NCI-H345 treated with DMSO at 0.1 percent for 48 hours (cell line): ENCODE data around the gene ALDH1L1.
"Not testable (repeated sequence)": the region's sequence is repeated elsewhere in the genome, so short reads cannot be mapped to it uniquely, and the experiment has no call there.

Experiments
- DNase-seq: peaks from one replicate; lab custom pipeline; 2025; ENCODE audit not compliant: unreplicated experiment; lab: John Stamatoyannopoulos, UW

ALDH1L1 gene

GRCh38 chr3:126083913-126084767, 96.2 kb downstream of the ALDH1L1 start, which contains the start of gene SLC41A3:
Gene SLC41A3, minus strand, starts transcription at chr3:126084124. Its CDS starts 15,905 bp downstream, at chr3:126068219.
- peak; percentile 23 for DNase-seq

DNA sequence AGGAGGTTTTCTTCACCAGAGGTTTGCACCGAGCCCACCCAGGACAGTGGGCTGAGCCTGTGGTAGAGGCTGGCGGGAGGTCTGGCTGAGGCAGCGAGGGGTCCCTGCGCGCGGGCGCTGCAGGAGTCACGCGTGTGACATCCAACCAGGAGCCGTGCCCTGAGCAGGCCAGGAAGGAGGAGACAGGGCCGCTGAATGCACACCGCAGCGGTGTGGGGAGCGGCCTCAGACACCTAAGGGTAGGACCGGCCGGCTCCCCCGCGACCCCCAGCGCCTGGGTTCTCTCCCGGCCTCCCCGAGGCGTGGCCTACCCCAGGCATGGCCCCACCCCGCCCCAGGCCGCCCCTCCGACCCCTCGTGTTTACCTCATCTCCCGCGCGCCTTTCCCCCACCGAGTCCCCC, 96.9 kb downstream of the ALDH1L1 start:
- no peak for DNase-seq

DNA sequence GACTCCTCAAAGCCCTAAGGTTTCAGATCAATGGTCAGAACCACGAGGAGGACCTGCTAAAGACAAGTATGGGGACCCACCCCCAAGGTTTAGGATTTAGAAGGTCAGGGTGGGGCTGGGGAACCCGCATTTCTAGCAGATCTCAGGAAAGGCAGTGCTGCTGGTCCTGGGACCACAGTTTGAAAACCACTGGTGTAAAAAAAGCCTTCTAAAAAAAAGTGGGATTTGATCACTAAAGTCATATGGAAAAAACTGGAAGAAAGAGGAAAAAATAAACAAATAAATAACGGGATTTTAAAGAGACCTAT, 97.3 kb downstream of the ALDH1L1 start:
- no peak for DNase-seq

DNA sequence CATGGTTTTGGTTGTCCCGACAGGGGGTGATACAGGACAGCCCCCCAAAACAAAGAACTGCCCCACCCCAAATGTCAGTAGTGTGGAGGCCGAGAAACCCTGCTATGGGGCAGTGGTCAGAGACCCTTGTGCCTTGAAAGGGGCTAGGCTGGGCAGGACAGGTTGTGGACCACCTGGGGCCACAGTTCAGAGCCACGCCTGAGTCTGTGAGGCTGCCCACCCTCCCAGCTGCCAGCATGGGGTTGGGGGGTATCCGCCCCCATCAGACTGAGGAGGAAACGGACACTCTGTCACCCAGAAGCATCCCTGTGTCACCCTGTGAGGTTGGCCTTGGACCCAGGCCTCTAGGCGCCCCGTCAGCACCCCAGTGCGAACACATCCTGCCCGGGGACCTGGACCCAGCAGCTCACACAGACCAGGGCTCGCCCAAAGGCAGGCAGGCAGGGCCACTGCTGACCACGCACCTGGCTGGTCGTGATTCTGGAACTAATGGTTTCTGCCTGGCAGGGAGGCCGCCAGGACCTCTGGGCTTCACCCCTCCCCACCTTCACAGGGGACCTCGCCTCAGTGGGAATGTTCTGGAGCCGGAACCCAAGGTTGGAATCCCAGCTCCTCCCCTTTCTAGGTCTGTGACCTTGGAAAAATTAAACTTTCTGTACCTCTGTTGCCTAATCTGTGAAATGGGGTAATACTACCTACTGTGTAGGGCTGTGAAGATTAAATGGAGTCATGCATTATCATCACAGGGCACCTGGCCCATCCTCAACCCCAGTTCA, 97.8 kb downstream of the ALDH1L1 start:
- DNase-seq: no peak

DNA sequence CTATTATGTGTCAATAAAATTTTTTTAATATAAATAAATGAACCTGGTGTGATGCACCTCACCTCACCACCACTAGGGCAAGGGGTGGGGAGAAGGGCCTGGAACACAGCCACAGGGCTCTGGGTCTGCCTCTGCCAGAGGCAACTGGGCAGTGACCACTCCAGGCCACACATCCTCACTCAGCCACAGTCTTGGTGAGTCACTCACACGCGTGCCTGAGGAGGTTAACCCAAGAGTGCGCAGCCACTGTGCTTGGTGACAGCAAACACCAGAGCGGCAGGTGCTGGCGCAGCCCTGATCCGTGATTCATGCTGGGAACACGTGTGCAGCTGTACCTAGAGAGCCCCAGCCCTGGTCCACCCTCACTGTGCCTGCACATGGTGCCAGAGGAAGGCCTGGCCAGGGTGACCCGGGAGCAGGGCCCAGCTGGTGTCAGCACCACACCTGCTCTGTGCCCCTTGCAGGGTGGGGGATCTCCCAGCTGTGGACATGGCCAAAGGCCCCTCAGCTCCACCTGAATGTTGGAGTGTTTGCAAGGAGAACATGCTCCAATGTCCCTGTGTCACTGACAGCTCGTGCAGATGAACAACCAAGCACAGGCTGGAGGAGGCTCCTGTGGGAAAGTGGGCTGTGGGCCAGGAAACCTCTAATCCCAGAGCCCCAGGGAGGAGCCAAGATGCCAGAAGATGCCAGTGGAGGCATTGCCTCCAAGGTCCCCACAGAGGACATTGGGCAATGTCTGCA, 98.6 kb downstream of the ALDH1L1 start:
- DNase-seq: peak; percentile 26

GRCh38 chr3:126080970-126081369, 99.4 kb downstream of the ALDH1L1 start:
- no peak for DNase-seq

DNA sequence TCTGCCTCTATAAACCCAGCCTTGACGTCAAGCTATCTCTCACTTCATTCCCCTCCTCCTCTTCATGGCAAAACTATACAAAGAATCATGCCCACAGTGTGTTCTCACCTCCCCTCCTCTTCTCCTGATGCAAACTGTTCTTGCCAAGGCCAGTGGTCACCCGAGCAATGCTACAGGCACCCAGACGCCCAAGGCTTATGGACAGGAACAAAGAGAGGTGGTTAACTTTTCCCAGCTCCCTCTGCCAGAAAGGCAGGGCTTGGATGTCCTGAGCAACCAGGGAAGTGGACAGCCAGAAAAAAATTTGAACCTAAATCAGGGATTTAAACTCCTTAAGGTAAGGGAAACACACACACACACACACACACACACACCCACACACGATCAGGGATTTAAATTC, 101.5 kb downstream of the ALDH1L1 start:
- DNase-seq: no peak

DNA sequence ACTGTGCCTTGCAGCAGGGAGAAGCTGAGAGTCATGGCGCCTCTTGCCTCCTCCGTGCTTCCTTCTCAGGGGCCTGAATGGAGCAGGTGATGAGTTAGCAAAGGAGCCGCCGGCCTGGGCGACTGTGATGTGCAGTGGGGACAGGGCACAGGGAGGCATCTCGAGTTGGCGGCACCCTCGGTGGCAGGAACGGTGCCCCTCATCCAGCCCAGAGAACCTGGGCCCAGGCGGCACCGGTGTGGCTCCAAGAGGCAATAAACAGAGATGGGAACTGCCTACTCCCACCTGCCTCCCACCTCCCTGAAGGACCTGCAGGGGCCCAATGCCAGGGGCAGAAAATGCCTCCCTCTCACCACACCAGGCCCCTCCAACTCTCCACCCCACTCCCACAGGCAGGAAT, 102.6 kb downstream of the ALDH1L1 start:
- no peak for DNase-seq

DNA sequence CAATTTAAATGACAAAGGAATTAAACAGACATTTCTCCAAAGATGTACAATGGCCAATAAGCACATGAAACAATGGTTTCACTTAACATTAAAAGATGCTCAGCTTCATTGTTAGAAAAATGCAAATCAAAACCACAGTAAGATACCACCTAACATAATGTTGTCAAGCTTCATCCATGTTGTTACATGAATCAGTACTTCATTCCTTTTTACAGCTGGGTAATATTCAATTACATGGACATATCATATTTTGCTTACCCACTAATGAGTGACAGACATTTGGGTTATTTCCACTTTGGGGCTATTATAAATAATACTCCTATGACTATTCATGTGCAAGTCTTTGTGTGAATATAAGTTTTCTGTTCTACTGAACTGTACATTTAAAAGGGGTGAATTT, 104.2 kb downstream of the ALDH1L1 start:
- DNase-seq: no peak

DNA sequence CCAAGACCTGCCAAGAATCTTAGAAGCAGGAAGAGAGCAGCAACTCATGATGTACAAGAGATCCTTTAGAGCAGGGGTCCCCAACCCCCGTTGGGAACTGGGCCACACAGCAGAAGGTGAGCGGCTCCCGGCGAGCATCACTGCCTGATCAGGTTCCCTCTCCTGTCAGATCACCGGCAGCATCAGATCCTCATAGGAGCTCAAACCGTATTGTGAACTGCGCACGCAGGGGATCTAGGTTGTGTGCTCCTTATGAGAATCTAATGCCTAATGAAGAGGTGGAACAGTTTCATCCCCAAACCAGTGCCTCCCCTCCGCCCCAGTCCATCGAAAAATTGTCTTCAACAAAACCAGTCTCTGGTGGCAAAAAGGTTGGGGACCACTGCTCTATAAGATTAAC, 110.2 kb downstream of the ALDH1L1 start:
- DNase-seq: no peak

- no peak for DNase-seq
Measured at GRCh38 chr3:126067959-126068358, 112.4 kb downstream of the ALDH1L1 start.

- not testable (repeated sequence) for DNase-seq
Measured at GRCh38 chr3:126066676-126067075, 113.7 kb downstream of the ALDH1L1 start.

- no peak for DNase-seq
Measured at GRCh38 chr3:126065876-126066275, 114.5 kb downstream of the ALDH1L1 start.

- no peak for DNase-seq
Measured at GRCh38 chr3:126064627-126065258, 115.6 kb downstream of the ALDH1L1 start.

GRCh38 chr3:126063358-126063965, 116.9 kb downstream of the ALDH1L1 start:
- no peak for DNase-seq

DNA sequence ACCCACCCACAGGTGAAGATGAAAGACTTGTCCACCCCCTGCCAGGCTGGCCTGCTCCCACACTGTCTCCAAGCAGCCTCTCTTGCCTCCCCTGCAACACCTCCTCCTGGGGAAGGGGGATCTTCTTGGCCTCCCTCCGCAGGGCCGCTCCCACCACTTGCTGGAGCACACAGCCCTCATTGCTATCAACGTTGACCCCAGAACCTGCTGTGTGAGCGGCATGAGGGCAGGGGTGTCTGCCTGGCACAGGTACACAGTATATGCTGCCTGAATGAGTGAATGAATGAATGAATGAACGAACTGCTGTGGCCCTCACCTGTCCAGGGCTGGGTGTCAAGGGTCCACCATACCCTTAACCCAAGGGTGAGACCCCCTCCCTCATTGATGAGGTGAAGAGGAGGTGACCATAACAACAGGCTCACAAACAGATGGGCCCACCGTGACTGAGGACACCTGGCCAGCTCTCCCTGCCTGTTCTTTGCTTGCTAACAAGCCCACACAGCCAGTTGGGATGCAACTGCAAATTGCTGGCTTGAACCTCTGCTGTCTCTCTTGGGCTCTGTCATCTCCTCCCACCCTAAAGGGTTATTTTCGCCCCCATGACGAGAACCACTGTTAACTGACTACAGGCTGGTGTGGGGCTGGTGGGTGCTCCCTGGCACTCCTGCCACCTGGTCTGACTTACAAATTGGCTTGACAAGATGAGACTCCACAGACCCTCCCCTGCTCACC, 118.9 kb downstream of the ALDH1L1 start:
- DNase-seq: no peak

DNA sequence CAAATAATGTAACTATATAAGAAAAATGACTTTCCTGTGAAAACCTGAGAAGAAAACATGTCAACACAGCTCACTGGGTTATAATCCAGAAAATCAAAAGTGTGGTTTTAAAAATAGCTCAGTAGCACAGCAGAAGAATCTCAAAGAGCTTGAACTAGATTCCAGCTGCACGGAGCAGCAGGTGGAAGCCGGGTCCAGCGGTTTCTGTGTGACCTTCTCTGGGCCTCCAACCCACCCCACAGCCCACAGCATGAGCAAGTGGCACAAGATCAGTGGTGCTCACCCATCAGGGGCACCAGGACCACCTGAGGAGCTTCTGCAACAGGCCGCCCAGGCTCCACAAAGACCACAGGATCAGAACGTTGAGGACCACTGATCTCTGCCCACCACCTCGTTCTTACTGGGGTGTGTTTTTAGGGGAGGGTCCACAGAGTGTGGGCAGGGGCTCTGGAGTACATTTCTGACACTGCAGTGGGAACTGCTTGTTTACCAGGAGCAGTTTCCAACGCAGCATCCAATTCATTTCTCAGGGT, 119.7 kb downstream of the ALDH1L1 start:
- no peak for DNase-seq

DNA sequence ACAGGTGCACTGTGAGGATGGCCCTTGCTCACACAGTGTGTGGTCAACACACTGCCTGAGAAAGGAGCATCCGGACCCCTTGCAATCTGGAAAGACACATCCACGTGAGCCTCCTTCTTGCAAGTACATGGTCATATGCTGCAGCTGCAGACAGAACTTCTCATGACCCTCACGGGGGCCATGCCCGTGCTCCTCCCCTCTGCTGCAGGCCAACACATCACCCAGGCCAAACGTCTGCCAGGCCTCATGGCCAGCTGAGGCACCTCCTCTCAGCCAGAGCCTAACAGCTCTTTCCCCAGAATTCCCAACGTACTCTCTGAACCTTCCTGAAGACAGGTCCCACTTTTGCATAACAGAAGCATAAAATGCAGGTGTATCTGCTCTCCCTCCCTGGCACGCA, 121.7 kb downstream of the ALDH1L1 start:
- DNase-seq: no peak

- no peak for DNase-seq
Measured at GRCh38 chr3:126057936-126058335, 122.5 kb downstream of the ALDH1L1 start.

DNA sequence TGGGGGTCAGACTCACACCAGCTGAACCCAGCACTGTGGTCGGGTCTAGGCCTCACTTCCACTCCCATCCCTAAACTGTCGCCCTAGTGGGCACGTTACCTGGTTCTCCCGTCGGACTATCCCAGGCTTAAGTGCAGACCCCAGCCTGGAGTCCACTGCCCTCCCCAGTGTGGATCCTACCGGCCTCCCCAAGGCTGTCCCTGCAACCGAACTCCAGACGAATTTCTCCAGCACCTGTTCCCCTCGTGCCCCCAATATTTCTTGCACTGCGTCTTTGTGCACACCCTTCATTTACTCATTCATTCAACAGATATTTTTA, 122.9 kb downstream of the ALDH1L1 start:
- no peak for DNase-seq
